A549 (cell line): Measurements from ENCODE around the gene NPHP3. TPM values are rescaled to one million over a fixed set of nuclear protein-coding genes. Genes with fewer than 3 reads are reported as not detected.

ENCODE experiments used
- ATAC-seq, 2 experiments: fragments of 200-7000 bp in 1 of 2; fragments of >200 bp in 1 of 2; cut with Nextera tagmentation in 1 of 2; cut with Tn5 transposase in 1 of 2; 3 replicates each; pipeline versions ENCODE4 v1.8.0 to v1.9.1; 2018 to 2020; ENCODE audit warnings: mild to moderate bottlenecking in 1 of 2, moderate library complexity in 1 of 2
- CTCF ChIA-PET: fragments of 300-600 bp; sonication (Branson Sonifier 250); formaldehyde crosslinking; extraction: SDS; loops from one replicate; lab custom pipeline; 2021; ENCODE audit warnings: antibody characterized with exemption, inconsistent platforms; lab: Yijun Ruan, JAX
- POLR2A ChIA-PET: fragments of 350-600 bp; formaldehyde crosslinking; extraction: SDS; loops from one replicate; lab custom pipeline; 2021; ENCODE audit warnings: antibody characterized with exemption, inconsistent platforms; lab: Yijun Ruan, JAX
- DNase-seq, 2 experiments: peaks; one replicate each; pipeline versions ENCODE4 v3.0.0 to v3.0.0-alpha.2; 2011 to 2016; ENCODE audit warnings: low read depth in 1 of 2, low spot score in 1 of 2
- FAIRE-seq: peaks from 2 replicates; lab custom pipeline; 2011; peaks lifted over from hg19 to GRCh38; lab: Jason Lieb, UNC
- H3K27ac ChIP-seq, 2 experiments: fragments of >200 bp; sonication (Bioruptor Twin); formaldehyde crosslinking; 3 replicates each; pipeline ENCODE4 v1.5.1; 2016 to 2017
- H3K4me1 ChIP-seq: fragments of >200 bp; sonication (Bioruptor Twin); formaldehyde crosslinking; 3 replicates; pipeline ENCODE4 v1.6.1; 2016
- H3K4me2 ChIP-seq: fragments of >200 bp; sonication (Bioruptor Twin); formaldehyde crosslinking; 3 replicates; pipeline ENCODE4 v1.6.1; 2016
- H3K4me3 ChIP-seq: fragments of >200 bp; sonication (Bioruptor Twin); formaldehyde crosslinking; 3 replicates; pipeline ENCODE4 v1.5.1; 2016
- H3K9me3 ChIP-seq: fragments of >200 bp; sonication (Bioruptor Twin); formaldehyde crosslinking; 3 replicates; pipeline ENCODE4 v1.6.1; 2016
- BHLHE40 ChIP-seq: IDR thresholded peaks from 2 replicates; pipeline ENCODE4 v1.6.1; 2012; ENCODE audit warnings: low read depth, low read length, inconsistent platforms
- CEBPB ChIP-seq, 2 experiments: fragments of >200 bp in 1 of 2; sonication (Bioruptor Twin) in 1 of 2; formaldehyde crosslinking in 1 of 2; IDR thresholded peaks; 2 replicates each; pipeline ENCODE4 v1.6.1; 2012 to 2016
- E2F6 ChIP-seq: IDR thresholded peaks from 2 replicates; pipeline ENCODE4 v1.6.1; 2012; ENCODE audit warnings: low read depth, borderline replicate concordance
- EHMT2 ChIP-seq: fragments of 200-600 bp; sonication (generic); IDR thresholded peaks from 2 replicates; pipeline ENCODE4 v1.6.1; 2016; ENCODE audit warnings: antibody characterized with exemption, low read depth, mild to moderate bottlenecking, moderate library complexity
- ESRRA ChIP-seq: fragments of 150-350 bp; IDR thresholded peaks from 2 replicates; pipeline ENCODE4 v1.6.1; 2014; ENCODE audit warnings: mild to moderate bottlenecking, low read length, borderline replicate concordance
- FOSB ChIP-seq: fragments of 250-450 bp; sonication (Bioruptor Pico); IDR thresholded peaks from 2 replicates; pipeline ENCODE4 v1.5.0; 2020; ENCODE audit warnings: mild to moderate bottlenecking, moderate library complexity
- FOSL2 ChIP-seq, 2 experiments: fragments of 450-650 bp in 1 of 2; fragments of >200 bp in 1 of 2; sonication (Bioruptor Twin) in 1 of 2; formaldehyde crosslinking; IDR thresholded peaks; 2 replicates each; pipeline versions ENCODE4 v1.5.0 to v1.6.1; 2016 to 2020; ENCODE audit warnings: mild to moderate bottlenecking in 1 of 2, moderate library complexity in 1 of 2
- HMGXB4 ChIP-seq: fragments of 250-450 bp; sonication (Bioruptor Pico); IDR thresholded peaks from 2 replicates; pipeline ENCODE4 v1.5.0; 2021; ENCODE audit warnings: mild to moderate bottlenecking, moderate library complexity, borderline replicate concordance
- HOXA7 ChIP-seq: fragments of 250-450 bp; sonication (Bioruptor Pico); IDR thresholded peaks from 2 replicates; pipeline ENCODE4 v1.5.0; 2020; ENCODE audit warnings: mild to moderate bottlenecking, moderate library complexity
- HOXB13 ChIP-seq: fragments of 250-450 bp; sonication (Bioruptor Pico); IDR thresholded peaks from 2 replicates; pipeline ENCODE4 v1.5.0; 2020; ENCODE audit warnings: low read depth, mild to moderate bottlenecking, moderate library complexity
- HOXB5 ChIP-seq: fragments of 250-450 bp; sonication (Bioruptor Pico); IDR thresholded peaks from 2 replicates; pipeline ENCODE4 v1.5.0; 2020; ENCODE audit warnings: mild to moderate bottlenecking, moderate library complexity
- JUN ChIP-seq, 2 experiments: fragments of >200 bp; sonication (Bioruptor Twin); formaldehyde crosslinking; IDR thresholded peaks; 2 replicates in 1 of 2; 3 replicates in 1 of 2; pipeline ENCODE4 v1.6.1; 2016 to 2017
- NFE2L2 ChIP-seq: fragments of 150-350 bp; conservative IDR thresholded peaks from 2 replicates; pipeline ENCODE4 v1.6.1; 2014; ENCODE audit warnings: low read length
- POLR2AphosphoS2 ChIP-seq: conservative IDR thresholded peaks from 2 replicates; pipeline ENCODE4 v1.6.1; 2012; ENCODE audit warnings: low read length, improper control_type of control experiment, inconsistent platforms
- RAD21 ChIP-seq, 2 experiments: fragments of >200 bp in 1 of 2; sonication (Bioruptor Twin) in 1 of 2; formaldehyde crosslinking in 1 of 2; IDR thresholded peaks in 1 of 2; conservative IDR thresholded peaks in 1 of 2; 2 replicates in 1 of 2; 3 replicates in 1 of 2; pipeline ENCODE4 v1.6.1; 2012 to 2018; ENCODE audit warnings: inconsistent platforms in 1 of 2
- RARB ChIP-seq: fragments of 250-450 bp; sonication (Bioruptor Pico); IDR thresholded peaks from 2 replicates; pipeline ENCODE4 v1.8.0; 2021; ENCODE audit warnings: mild to moderate bottlenecking, moderate library complexity
- RCOR1 ChIP-seq: fragments of 150-350 bp; IDR thresholded peaks from 2 replicates; pipeline ENCODE4 v1.6.1; 2014; ENCODE audit warnings: antibody characterized with exemption, low read length, low read depth
- RFX5 ChIP-seq: fragments of 450-650 bp; IDR thresholded peaks from 2 replicates; pipeline ENCODE4 v1.7.1; 2014; ENCODE audit warnings: antibody characterized with exemption, mild to moderate bottlenecking, moderate library complexity
- SREBF2 ChIP-seq: fragments of 450-650 bp; IDR thresholded peaks from 2 replicates; pipeline ENCODE4 v1.6.1; 2014; ENCODE audit warnings: mild to moderate bottlenecking, moderate library complexity
- TP53 ChIP-seq: fragments of 250-450 bp; sonication (Bioruptor Pico); IDR thresholded peaks from 2 replicates; pipeline ENCODE4 v1.5.0; 2021; ENCODE audit warnings: mild to moderate bottlenecking, moderate library complexity
- ZC3H11A ChIP-seq: fragments of 450-650 bp; IDR thresholded peaks from 2 replicates; pipeline ENCODE4 v1.6.1; 2014; ENCODE audit warnings: antibody characterized with exemption, mild to moderate bottlenecking
- ZFP36 ChIP-seq: fragments of 450-650 bp; IDR thresholded peaks from 2 replicates; pipeline ENCODE4 v1.6.1; 2014; ENCODE audit warnings: borderline replicate concordance; ENCODE audit not compliant: partially characterized antibody
- ZSCAN20 ChIP-seq: fragments of 250-450 bp; sonication (Bioruptor Pico); IDR thresholded peaks from 2 replicates; pipeline ENCODE4 v1.8.0; 2022; ENCODE audit warnings: mild to moderate bottlenecking, moderate library complexity
- WGBS: methylation state at CpG from one replicate; pipeline ENCODE4 v1.1.6; 2017; ENCODE audit errors: missing lambda C conversion rate; 5-methylcytosine and 5-hydroxymethylcytosine counted together
- polyA plus RNA-seq, 4 experiments: library from polyadenylated mRNA; depleted of rRNA in 3 of 4; stranded (reverse); fragments of >200 nt; fragmentation: RNase III in 1 of 4; extraction: RNeasy Plus Mini Kit Qiagen cat#74134 plus additional on column Dnase treatment in 1 of 4; gene quantifications; 2 replicates in 3 of 4; 3 replicates in 1 of 4; pipeline ENCODE4 v1.2.3, GENCODE V29; 2011 to 2017
- TF ChIP-seq, protein P1 (sequence below): fragments of 250-450 bp; sonication (Bioruptor Pico); IDR thresholded peaks from 2 replicates; pipeline ENCODE4 v1.5.0; 2020; ENCODE audit warnings: low read depth, mild to moderate bottlenecking, moderate library complexity

NPHP3 gene
- polyA plus RNA-seq, 2 of the 4 experiments (the other 2 are of a cell fraction), result 6.5 to 18.6 TPM

GRCh38 chr3:132709761-132710160, 12.4 kb downstream of the NPHP3 start:
- CTCF ChIA-PET, result no interaction called here
- no peak overlapping the region for H3K4me3 ChIP-seq
- H3K9me3 ChIP-seq, result no peaks in the 10 kb centered on the region
- no peak overlapping the region for H3K27ac ChIP-seq
- no peak for DNase-seq
- POLR2A ChIA-PET, result no interaction called here
- no peak for FAIRE-seq
- H3K4me1 ChIP-seq, result no peaks in the 10 kb centered on the region
- no peak for ATAC-seq
- TF ChIP-seq HOXB13 (CRISPR knock-in tag) (no peak), RAD21 (conservative IDR thresholded peaks at IDR 0.05 in 1 of 2, IDR thresholded peaks at IDR 0.05 in 1 of 2) (no peak), ZFP36 (no peak), NFE2L2 (no peak), CEBPB (IDR thresholded peaks at IDR 0.05) (no peak), FOSL2 (IDR thresholded peaks at IDR 0.05) (no peak), FOSL2 (CRISPR knock-in tag; IDR thresholded peaks at IDR 0.05) (no peak), ESRRA (no peak), HMGXB4 (CRISPR knock-in tag) (no peak), RFX5 (no peak), HOXB5 (no peak), RCOR1 (no peak), ZC3H11A (no peak), TP53 (no peak), ZSCAN20 (CRISPR knock-in tag) (no peak), BHLHE40 (no peak), RARB (CRISPR knock-in tag) (no peak), E2F6 (no peak), EHMT2 (no peak), POLR2AphosphoS2 (no peak)
- H3K4me2 ChIP-seq, result no peak overlapping the region
- WGBS, result 92% methylated on average over 5 of the region's 5 CpGs

GRCh38 chr3:132703733-132704132, 18.5 kb downstream of the NPHP3 start:
- Histone ChIP-seq H3K4me1 (no peaks in the 10 kb centered on the region), H3K4me3 (no peak overlapping the region), H3K27ac (no peak overlapping the region), H3K9me3 (no peaks in the 10 kb centered on the region), H3K4me2 (no peak overlapping the region)
- no peak for DNase-seq
- FAIRE-seq, result no peak
- 95% methylated on average over 2 of the region's 2 CpGs for WGBS
- no peak for TF ChIP-seq HOXB13 (CRISPR knock-in tag)
- TF ChIP-seq, protein P1, sequence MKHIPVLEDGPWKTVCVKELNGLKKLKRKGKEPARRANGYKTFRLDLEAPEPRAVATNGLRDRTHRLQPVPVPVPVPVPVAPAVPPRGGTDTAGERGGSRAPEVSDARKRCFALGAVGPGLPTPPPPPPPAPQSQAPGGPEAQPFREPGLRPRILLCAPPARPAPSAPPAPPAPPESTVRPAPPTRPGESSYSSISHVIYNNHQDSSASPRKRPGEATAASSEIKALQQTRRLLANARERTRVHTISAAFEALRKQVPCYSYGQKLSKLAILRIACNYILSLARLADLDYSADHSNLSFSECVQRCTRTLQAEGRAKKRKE (CRISPR knock-in tag), result no peak
- TF ChIP-seq POLR2AphosphoS2, result no peak
- TF ChIP-seq FOSB, result no peak
- no peak for TF ChIP-seq HOXA7 (CRISPR knock-in tag)
- TF ChIP-seq JUN (IDR thresholded peaks at IDR 0.05), result no peak
- no peak for TF ChIP-seq SREBF2
- POLR2A ChIA-PET, result no interaction called here
- CTCF ChIA-PET, result no interaction called here
- no peak for ATAC-seq
